Activated naive CD8-positive, alpha-beta T cell treated with anti-CD3 and anti-CD28 coated beads for 36 hours (primary cell): ENCODE measurements around the gene BUB3. TPM values are rescaled to one million over a fixed set of nuclear protein-coding genes. Genes with fewer than 3 reads are reported as not detected.
"Not testable (repeated sequence)": the region's sequence is repeated elsewhere in the genome, so short reads cannot be mapped to it uniquely, and the experiment has no call there.

Experiments
- DNase-seq: peaks from one replicate; pipeline ENCODE4 v3.0.0; 2021
- H3K27ac Mint-ChIP-seq: one replicate; pipeline ENCODE4 v1.8.0; 2022; ENCODE audit warnings: mild to moderate bottlenecking, moderate library complexity, mixed read lengths
- H3K27me3 Mint-ChIP-seq: one replicate; pipeline ENCODE4 v1.8.0; 2022; ENCODE audit warnings: mild to moderate bottlenecking, mixed read lengths
- H3K36me3 Mint-ChIP-seq: one replicate; pipeline ENCODE4 v1.8.0; 2021; ENCODE audit warnings: mild to moderate bottlenecking, mixed read lengths
- H3K4me1 Mint-ChIP-seq: one replicate; pipeline ENCODE4 v1.8.0; 2021; ENCODE audit warnings: mixed read lengths
- H3K4me3 Mint-ChIP-seq: one replicate; pipeline ENCODE4 v1.8.0; 2022; ENCODE audit warnings: mild to moderate bottlenecking, moderate library complexity, mixed read lengths
- H3K9me3 Mint-ChIP-seq: one replicate; pipeline ENCODE4 v1.8.0; 2022; ENCODE audit warnings: mixed read lengths
- total RNA-seq, 2 experiments: library from RNA; stranded (reverse); gene quantifications; one replicate each; pipeline ENCODE4 v1.2.3, GENCODE V29; 2021

BUB3 gene
- total RNA-seq, 2 experiments from 2014 or later: 257 to 258 TPM

GRCh38 chr10:123158682-123159081, 4.5 kb downstream of the BUB3 start:
- peaks cover 68% of the 10 kb centered on the region for H3K36me3 Mint-ChIP-seq
- peak overlapping the region; percentile 68 for H3K4me3 Mint-ChIP-seq
- peaks cover 62% of the 10 kb centered on the region for H3K4me1 Mint-ChIP-seq
- peak overlapping the region; percentile 55 for H3K27ac Mint-ChIP-seq
- DNase-seq: no peak
- H3K9me3 Mint-ChIP-seq: peaks cover 2% of the 10 kb centered on the region
- peaks cover 4% of the 10 kb centered on the region for H3K27me3 Mint-ChIP-seq

GRCh38 chr10:123160311-123160980, 6.2 kb downstream of the BUB3 start:
- Mint-ChIP-seq H3K36me3 (peaks cover 66% of the 10 kb centered on the region), H3K9me3 (peaks cover 2% of the 10 kb centered on the region), H3K27ac (peak overlapping the region; percentile 71), H3K4me1 (peaks cover 64% of the 10 kb centered on the region), H3K27me3 (no peaks in the 10 kb centered on the region), H3K4me3 (peak overlapping the region; percentile 44)
- no peak for DNase-seq

- Mint-ChIP-seq H3K4me1 (peaks cover 39% of the 10 kb centered on the region), H3K27ac (no peak overlapping the region), H3K4me3 (no peak overlapping the region), H3K9me3 (no peaks in the 10 kb centered on the region), H3K27me3 (no peaks in the 10 kb centered on the region), H3K36me3 (peaks cover 57% of the 10 kb centered on the region)
- no peak for DNase-seq
These were observed 10.1 kb downstream of the BUB3 start for GRCh38 chr10:123164319-123164718.

- Mint-ChIP-seq H3K36me3 (peaks cover 56% of the 10 kb centered on the region), H3K4me3 (no peak overlapping the region), H3K4me1 (peaks cover 28% of the 10 kb centered on the region), H3K9me3 (no peaks in the 10 kb centered on the region), H3K27me3 (no peaks in the 10 kb centered on the region), H3K27ac (no peak overlapping the region)
- DNase-seq: no peak
These were observed 11.4 kb downstream of the BUB3 start for GRCh38 chr10:123165445-123166072.

GRCh38 chr10:123166618-123167017, 12.4 kb downstream of the BUB3 start:
- H3K27me3 Mint-ChIP-seq: no peaks in the 10 kb centered on the region
- no peaks in the 10 kb centered on the region for H3K9me3 Mint-ChIP-seq
- H3K36me3 Mint-ChIP-seq: peaks cover 61% of the 10 kb centered on the region
- no peak overlapping the region for H3K4me3 Mint-ChIP-seq
- DNase-seq: no peak
- peaks cover 21% of the 10 kb centered on the region for H3K4me1 Mint-ChIP-seq
- no peak overlapping the region for H3K27ac Mint-ChIP-seq

GRCh38 chr10:123170961-123171360, 16.8 kb downstream of the BUB3 start:
- Mint-ChIP-seq H3K4me3 (no peak overlapping the region), H3K36me3 (peaks cover 66% of the 10 kb centered on the region), H3K9me3 (no peaks in the 10 kb centered on the region), H3K27ac (no peak overlapping the region), H3K4me1 (peaks cover 8% of the 10 kb centered on the region), H3K27me3 (no peaks in the 10 kb centered on the region)
- DNase-seq: no peak

GRCh38 chr10:123171616-123172015, 17.4 kb downstream of the BUB3 start:
- H3K4me3 Mint-ChIP-seq, H3K27me3 Mint-ChIP-seq, H3K9me3 Mint-ChIP-seq, DNase-seq, H3K4me1 Mint-ChIP-seq: not testable (repeated sequence)
- Mint-ChIP-seq H3K27ac (peak overlapping the region; percentile 14), H3K36me3 (peaks cover 71% of the 10 kb centered on the region)

GRCh38 chr10:123175389-123176387, 21.5 kb downstream of the BUB3 start:
- Mint-ChIP-seq H3K27me3 (no peaks in the 10 kb centered on the region), H3K4me3 (no peak overlapping the region), H3K36me3 (peaks cover 63% of the 10 kb centered on the region), H3K27ac (no peak overlapping the region), H3K9me3 (peaks cover 9% of the 10 kb centered on the region), H3K4me1 (no peaks in the 10 kb centered on the region)
- DNase-seq: no peak

- H3K9me3 Mint-ChIP-seq: peaks cover 16% of the 10 kb centered on the region
- peaks cover 60% of the 10 kb centered on the region for H3K36me3 Mint-ChIP-seq
- not testable (repeated sequence) for H3K4me1 Mint-ChIP-seq
These were observed 24.2 kb downstream of the BUB3 start for GRCh38 chr10:123178390-123178789.

GRCh38 chr10:123180101-123181090, 26.2 kb downstream of the BUB3 start:
- H3K36me3 Mint-ChIP-seq: peaks cover 64% of the 10 kb centered on the region
- no peak for DNase-seq
- H3K4me3 Mint-ChIP-seq: no peak overlapping the region
- no peak overlapping the region for H3K27ac Mint-ChIP-seq
- no peaks in the 10 kb centered on the region for H3K4me1 Mint-ChIP-seq
- no peaks in the 10 kb centered on the region for H3K27me3 Mint-ChIP-seq
- peaks cover 27% of the 10 kb centered on the region for H3K9me3 Mint-ChIP-seq

More at GRCh38 chr10:123178390-123178789, 24.2 kb downstream of the BUB3 start:
- not testable (repeated sequence) for H3K4me3 Mint-ChIP-seq, H3K27ac Mint-ChIP-seq, DNase-seq, H3K27me3 Mint-ChIP-seq

GRCh38 chr10:123183724-123184123, 29.5 kb downstream of the BUB3 start:
- Mint-ChIP-seq H3K4me1 (no peaks in the 10 kb centered on the region), H3K36me3 (peaks cover 56% of the 10 kb centered on the region), H3K27me3 (no peaks in the 10 kb centered on the region), H3K4me3 (no peak overlapping the region), H3K9me3 (peaks cover 20% of the 10 kb centered on the region), H3K27ac (no peak overlapping the region)
- DNase-seq: no peak

GRCh38 chr10:123187781-123188180, 33.6 kb downstream of the BUB3 start:
- Mint-ChIP-seq H3K4me1 (no peaks in the 10 kb centered on the region), H3K27me3 (no peaks in the 10 kb centered on the region), H3K4me3 (no peak overlapping the region), H3K36me3 (peaks cover 68% of the 10 kb centered on the region), H3K9me3 (peaks cover 18% of the 10 kb centered on the region), H3K27ac (no peak overlapping the region)
- DNase-seq: no peak

- peaks cover 32% of the 10 kb centered on the region for H3K36me3 Mint-ChIP-seq
These were observed 37.7 kb downstream of the BUB3 start for GRCh38 chr10:123191886-123192285.

GRCh38 chr10:123194056-123194455, 39.9 kb downstream of the BUB3 start:
- no peaks in the 10 kb centered on the region for H3K9me3 Mint-ChIP-seq
- H3K4me1 Mint-ChIP-seq: peaks cover 6% of the 10 kb centered on the region
- DNase-seq: no peak

More at GRCh38 chr10:123191886-123192285, 37.7 kb downstream of the BUB3 start:
- no peaks in the 10 kb centered on the region for H3K9me3 Mint-ChIP-seq
- no peak overlapping the region for H3K4me3 Mint-ChIP-seq
- no peaks in the 10 kb centered on the region for H3K4me1 Mint-ChIP-seq
- DNase-seq: no peak
- no peak overlapping the region for H3K27ac Mint-ChIP-seq
- no peaks in the 10 kb centered on the region for H3K27me3 Mint-ChIP-seq

More at GRCh38 chr10:123194056-123194455, 39.9 kb downstream of the BUB3 start:
- Mint-ChIP-seq H3K27ac (no peak overlapping the region), H3K27me3 (no peaks in the 10 kb centered on the region), H3K36me3 (peaks cover 30% of the 10 kb centered on the region), H3K4me3 (no peak overlapping the region)
